Mesothelial cell of epicardium (in vitro differentiated cells): ENCODE measurements around the gene ABHD8. TPM values are rescaled to one million over a fixed set of nuclear protein-coding genes. Genes with fewer than 3 reads are reported as not detected.
A peak's percentile ranks its signal among the peaks of the same experiment; 100 is the strongest.

ENCODE experiments used
- DNase-seq, 2 experiments: peaks; one replicate each; pipeline ENCODE4 v3.0.0; 2021; ENCODE audit warnings: low spot score in 2 of 2; ENCODE audit not compliant: unreplicated experiment in 2 of 2
- H3K27ac Mint-ChIP-seq: 2 replicates; pipeline ENCODE4 v1.8.0; 2021; ENCODE audit warnings: mixed read lengths
- H3K27me3 Mint-ChIP-seq: 2 replicates; pipeline ENCODE4 v1.8.0; 2021; ENCODE audit warnings: low read depth, mixed read lengths
- H3K36me3 Mint-ChIP-seq: 2 replicates; pipeline ENCODE4 v1.8.0; 2021; ENCODE audit warnings: mixed read lengths
- H3K4me1 Mint-ChIP-seq: 2 replicates; pipeline ENCODE4 v1.8.0; 2021; ENCODE audit warnings: mixed read lengths
- H3K4me3 Mint-ChIP-seq: 2 replicates; pipeline ENCODE4 v1.8.0; 2021; ENCODE audit warnings: mild to moderate bottlenecking, moderate library complexity, mixed read lengths
- H3K9me3 Mint-ChIP-seq: 2 replicates; pipeline ENCODE4 v1.8.0; 2021; ENCODE audit warnings: mixed read lengths
- total RNA-seq: library from RNA; stranded (reverse); gene quantifications from 3 replicates; pipeline ENCODE4 v1.2.1, GENCODE V29; 2021
- TF ChIP-seq, protein P1 (sequence below): fragments of 200-600 bp; sonication (generic); IDR thresholded peaks from one replicate; pipeline ENCODE4 v1.5.0; 2021; ENCODE audit warnings: antibody characterized with exemption; ENCODE audit not compliant: unreplicated experiment

Gene ABHD8
- total RNA-seq, 1 donor from 2014 or later = 26.1 TPM

DNA sequence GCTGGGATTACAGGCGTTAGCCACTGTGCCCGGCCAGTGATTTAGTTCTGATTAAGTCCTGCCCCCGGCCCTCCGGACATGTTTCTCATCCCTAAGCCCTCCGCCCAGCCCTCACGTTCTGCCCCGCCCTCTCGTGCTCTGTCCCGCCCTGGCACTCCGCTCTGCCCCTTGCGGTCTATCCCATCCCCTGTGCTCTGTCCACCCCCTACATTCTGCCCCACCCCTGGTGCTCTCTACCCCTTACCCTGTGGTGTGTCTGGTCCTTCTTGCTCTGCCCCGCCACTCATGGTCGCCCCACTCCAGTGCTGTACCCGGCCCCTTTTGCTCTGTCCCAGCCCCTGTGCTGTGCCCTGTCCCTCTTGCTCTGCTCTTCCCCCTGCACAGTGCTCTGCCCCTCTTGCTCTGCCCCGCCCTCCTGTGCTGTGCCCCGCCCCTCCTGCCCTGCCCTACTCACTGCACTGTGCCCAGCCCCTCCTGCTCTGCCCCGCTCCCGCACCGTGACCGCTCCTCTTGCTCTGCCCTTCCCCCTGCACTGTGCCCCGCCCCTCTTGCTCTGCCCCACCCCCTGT is 37.2 kb upstream of the ABHD8 start:
- Mint-ChIP-seq H3K27me3 (no peaks in the 10 kb centered on the region), H3K4me1 (peaks cover 10% of the 10 kb centered on the region), H3K36me3 (no peaks in the 10 kb centered on the region), H3K27ac (no peak overlapping the region), H3K4me3 (no peak overlapping the region), H3K9me3 (no peaks in the 10 kb centered on the region)
- TF ChIP-seq, protein P1, sequence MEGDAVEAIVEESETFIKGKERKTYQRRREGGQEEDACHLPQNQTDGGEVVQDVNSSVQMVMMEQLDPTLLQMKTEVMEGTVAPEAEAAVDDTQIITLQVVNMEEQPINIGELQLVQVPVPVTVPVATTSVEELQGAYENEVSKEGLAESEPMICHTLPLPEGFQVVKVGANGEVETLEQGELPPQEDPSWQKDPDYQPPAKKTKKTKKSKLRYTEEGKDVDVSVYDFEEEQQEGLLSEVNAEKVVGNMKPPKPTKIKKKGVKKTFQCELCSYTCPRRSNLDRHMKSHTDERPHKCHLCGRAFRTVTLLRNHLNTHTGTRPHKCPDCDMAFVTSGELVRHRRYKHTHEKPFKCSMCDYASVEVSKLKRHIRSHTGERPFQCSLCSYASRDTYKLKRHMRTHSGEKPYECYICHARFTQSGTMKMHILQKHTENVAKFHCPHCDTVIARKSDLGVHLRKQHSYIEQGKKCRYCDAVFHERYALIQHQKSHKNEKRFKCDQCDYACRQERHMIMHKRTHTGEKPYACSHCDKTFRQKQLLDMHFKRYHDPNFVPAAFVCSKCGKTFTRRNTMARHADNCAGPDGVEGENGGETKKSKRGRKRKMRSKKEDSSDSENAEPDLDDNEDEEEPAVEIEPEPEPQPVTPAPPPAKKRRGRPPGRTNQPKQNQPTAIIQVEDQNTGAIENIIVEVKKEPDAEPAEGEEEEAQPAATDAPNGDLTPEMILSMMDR = no peak
- no peak for DNase-seq

DNA sequence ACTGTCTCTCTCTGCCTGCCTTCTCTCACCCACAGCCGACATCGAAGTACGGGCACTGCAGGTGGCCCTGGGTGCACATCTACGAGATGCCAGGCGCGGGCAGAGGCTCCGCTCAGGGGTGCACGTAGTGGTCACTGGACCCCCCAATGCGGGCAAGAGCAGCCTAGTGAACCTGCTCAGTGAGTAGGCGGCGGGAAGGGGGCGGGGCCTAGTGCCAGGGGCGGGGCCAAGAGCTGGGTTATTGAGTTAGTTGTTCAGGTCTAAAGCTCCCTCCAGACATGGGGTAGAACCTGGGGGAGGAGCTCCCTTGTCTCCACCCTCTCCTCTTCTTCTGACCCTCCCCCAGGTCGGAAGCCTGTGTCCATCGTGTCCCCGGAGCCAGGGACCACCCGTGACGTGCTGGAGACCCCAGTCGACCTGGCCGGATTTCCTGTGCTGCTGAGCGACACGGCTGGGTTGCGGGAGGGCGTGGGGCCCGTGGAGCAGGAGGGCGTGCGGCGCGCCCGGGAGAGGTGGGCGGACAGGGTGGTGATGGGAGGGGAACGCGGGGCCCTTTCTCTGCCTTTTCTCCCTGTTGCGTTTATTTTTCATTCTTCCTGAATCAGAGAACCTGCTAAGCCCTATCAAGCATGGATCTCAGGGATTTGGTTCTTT is 36.0 kb upstream of the ABHD8 start:
- Mint-ChIP-seq H3K27me3 (no peaks in the 10 kb centered on the region), H3K27ac (no peak overlapping the region), H3K4me1 (peaks cover 16% of the 10 kb centered on the region), H3K9me3 (no peaks in the 10 kb centered on the region), H3K4me3 (peak overlapping the region; percentile 98), H3K36me3 (no peaks in the 10 kb centered on the region)
- TF ChIP-seq, protein P1 = no peak
- no peak for DNase-seq

DNA sequence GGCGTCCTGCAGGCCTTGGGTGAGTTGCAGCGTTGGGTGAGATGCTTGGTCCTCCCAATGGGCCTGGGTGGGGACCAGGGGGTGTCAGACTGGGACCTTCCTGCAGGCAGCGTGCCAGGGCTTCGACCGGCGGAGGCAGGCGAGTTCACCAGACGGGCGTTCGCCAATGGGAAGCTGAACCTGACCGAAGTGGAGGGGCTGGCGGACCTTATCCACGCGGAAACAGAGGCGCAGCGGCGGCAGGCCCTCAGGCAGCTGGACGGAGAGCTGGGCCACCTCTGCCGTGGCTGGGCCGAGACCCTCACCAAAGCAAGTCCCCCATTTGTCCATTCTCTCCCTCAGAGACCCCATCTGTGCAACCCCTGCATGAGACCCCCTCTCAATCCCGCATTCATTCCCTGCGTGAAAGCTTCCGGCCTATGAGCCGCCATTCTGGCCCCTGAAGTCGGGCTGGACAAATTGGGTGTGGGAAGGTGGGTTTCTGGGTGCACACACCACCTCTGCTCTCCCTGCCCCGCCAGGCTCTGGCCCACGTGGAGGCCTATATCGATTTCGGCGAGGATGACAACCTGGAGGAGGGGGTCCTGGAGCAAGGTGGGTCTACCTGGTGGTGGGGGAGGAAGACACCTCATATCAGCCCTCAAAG is 35.3 kb upstream of the ABHD8 start:
- Mint-ChIP-seq H3K27ac (no peak overlapping the region), H3K4me1 (peaks cover 19% of the 10 kb centered on the region), H3K36me3 (no peaks in the 10 kb centered on the region), H3K4me3 (peak overlapping the region; percentile 98), H3K27me3 (no peaks in the 10 kb centered on the region), H3K9me3 (no peaks in the 10 kb centered on the region)
- TF ChIP-seq, protein P1 = no peak
- no peak for DNase-seq

GRCh38 chr19:17337675-17338432 is 34.6 kb upstream of the ABHD8 start:
- TF ChIP-seq, protein P1 = no peak
- DNase-seq = no peak
- Mint-ChIP-seq H3K4me3 (peak overlapping the region; percentile 98), H3K4me1 (peaks cover 19% of the 10 kb centered on the region), H3K27me3 (no peaks in the 10 kb centered on the region), H3K27ac (peak overlapping the region; percentile 100), H3K9me3 (no peaks in the 10 kb centered on the region), H3K36me3 (peaks cover under 1% of the 10 kb centered on the region)

DNA sequence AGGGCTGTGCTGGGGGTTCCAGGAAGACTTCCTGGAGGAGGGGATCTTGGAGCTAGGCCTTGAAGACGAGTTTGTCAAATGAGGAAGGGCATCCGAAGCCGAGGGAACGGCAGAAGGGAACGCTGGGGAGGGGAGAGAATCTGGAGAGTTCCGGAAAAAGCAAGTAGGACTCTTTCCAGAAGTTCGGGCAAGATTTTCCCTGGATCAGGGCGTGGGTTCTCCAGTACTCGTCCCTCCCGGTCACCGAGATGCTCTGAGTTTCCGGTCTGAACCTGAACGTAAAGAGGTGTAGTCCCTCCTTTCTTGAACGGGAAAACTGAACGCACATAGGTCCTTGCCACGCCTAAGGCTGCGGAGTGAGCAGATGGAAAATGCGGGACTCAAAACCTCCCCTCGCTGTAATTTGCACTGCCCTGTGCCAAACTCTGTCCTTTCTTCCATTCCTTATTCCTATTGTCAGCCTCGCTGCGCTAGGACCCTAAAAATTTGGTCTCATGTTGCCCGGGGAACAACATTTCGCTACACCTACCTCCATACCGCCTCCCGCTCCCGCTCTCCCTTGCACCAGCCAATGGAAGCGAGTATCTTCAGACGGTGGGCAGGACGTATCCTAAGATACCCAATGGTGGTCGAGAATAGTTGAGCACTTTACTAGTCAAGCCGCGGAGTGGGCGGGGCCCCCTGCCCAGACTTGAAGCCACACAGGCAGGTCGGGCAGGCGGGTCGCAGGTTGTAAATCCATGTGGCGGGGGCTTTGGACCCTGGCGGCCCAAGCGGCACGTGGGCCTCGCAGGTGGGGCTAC is 33.8 kb upstream of the ABHD8 start, which contains the start of gene GTPBP3:
Gene GTPBP3 (plus strand): TSS at position 682 of the 803 bp plus-strand sequence. CDS start 59 bp downstream, at position 741.
- peaks cover 4% of the 10 kb centered on the region for H3K36me3 Mint-ChIP-seq
- H3K9me3 Mint-ChIP-seq = no peaks in the 10 kb centered on the region
- peak within 1 kb of the TSS; percentile 100 for H3K27ac Mint-ChIP-seq
- peaks cover 19% of the 10 kb centered on the region for H3K4me1 Mint-ChIP-seq
- H3K4me3 Mint-ChIP-seq = peak within 1 kb of the TSS; percentile 98
- TF ChIP-seq, protein P1 = no peak
- no peaks in the 10 kb centered on the region for H3K27me3 Mint-ChIP-seq
- DNase-seq = peak; percentile 85 to 90
